HG02610 (cell line): ENCODE results near the gene USP25.

Source experiments
- ATAC-seq: cut with Tn5 transposase; IDR thresholded peaks from one replicate; pipeline ENCODE4 v1.9.1; 2021; ENCODE audit warnings: mild to moderate bottlenecking, moderate library complexity; ENCODE audit not compliant: unreplicated experiment

USP25 gene

DNA sequence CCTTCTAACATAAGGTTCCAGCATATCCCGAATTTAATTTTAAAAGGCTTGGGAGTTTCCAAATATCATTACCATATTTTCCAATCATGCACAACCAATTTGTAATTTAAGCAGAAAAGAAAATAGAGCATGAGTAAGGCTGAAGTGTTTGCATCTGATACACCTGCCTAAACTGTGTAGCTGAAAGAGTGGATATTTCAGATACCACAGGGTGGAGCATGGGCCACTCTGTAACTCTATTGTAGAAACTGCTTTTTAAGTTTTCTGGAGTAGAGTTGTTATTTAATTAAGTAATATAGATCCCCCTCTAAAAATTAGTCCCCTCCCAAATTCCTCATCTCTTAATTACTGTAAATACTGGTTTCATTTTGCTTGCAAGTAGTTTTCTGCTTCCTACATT lies 199.8 kb downstream of the USP25 start:
- no peak for ATAC-seq
